ENCODE data around the gene PLEKHN1.

PLEKHN1 gene

GRCh38 chr1:941015-941587 lies 25.2 kb upstream of the PLEKHN1 start:
- H3K4me3 ChIP-seq (ENCODE audit: low read length): peak overlapping the region; percentile 25; the same call in 1 of the 2 replicates
- 0 out of 2 replicates have a peak, but pooled peaks have one; percentile 2 for TF ChIP-seq EZH2phosphoT487 (IDR thresholded peaks at IDR 0.05; ENCODE audit: low read length)
- no peak for TF ChIP-seq EZH2 (optimal IDR thresholded peaks at IDR 0.05; ENCODE audit: low read depth, low read length)
- TF ChIP-seq, protein P1, sequence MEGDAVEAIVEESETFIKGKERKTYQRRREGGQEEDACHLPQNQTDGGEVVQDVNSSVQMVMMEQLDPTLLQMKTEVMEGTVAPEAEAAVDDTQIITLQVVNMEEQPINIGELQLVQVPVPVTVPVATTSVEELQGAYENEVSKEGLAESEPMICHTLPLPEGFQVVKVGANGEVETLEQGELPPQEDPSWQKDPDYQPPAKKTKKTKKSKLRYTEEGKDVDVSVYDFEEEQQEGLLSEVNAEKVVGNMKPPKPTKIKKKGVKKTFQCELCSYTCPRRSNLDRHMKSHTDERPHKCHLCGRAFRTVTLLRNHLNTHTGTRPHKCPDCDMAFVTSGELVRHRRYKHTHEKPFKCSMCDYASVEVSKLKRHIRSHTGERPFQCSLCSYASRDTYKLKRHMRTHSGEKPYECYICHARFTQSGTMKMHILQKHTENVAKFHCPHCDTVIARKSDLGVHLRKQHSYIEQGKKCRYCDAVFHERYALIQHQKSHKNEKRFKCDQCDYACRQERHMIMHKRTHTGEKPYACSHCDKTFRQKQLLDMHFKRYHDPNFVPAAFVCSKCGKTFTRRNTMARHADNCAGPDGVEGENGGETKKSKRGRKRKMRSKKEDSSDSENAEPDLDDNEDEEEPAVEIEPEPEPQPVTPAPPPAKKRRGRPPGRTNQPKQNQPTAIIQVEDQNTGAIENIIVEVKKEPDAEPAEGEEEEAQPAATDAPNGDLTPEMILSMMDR (IDR thresholded peaks at IDR 0.05; ENCODE audit: low read length): no peak
- peaks cover 68% of the 10 kb centered on the region for H3K27me3 ChIP-seq (replicated peaks; ENCODE audit: insufficient read depth, low read length)
- no peaks in the 10 kb centered on the region for H3K9me2 ChIP-seq (replicated peaks; ENCODE audit: insufficient read depth, low read length)
- no peak overlapping the region for H3K27ac ChIP-seq (ENCODE audit: low read length)
- peaks cover 34% of the 10 kb centered on the region for H3K4me1 ChIP-seq (ENCODE audit: low read length)
- peaks cover 7% of the 10 kb centered on the region; the same call in 1 of the 2 replicates for H4K20me1 ChIP-seq (ENCODE audit: insufficient read depth, low read length)
- H3F3A ChIP-seq (ENCODE audit: insufficient read depth, low read length): peaks cover 16% of the 10 kb centered on the region
- no peak for DNase-seq
- no peaks in the 10 kb centered on the region for H3K36me3 ChIP-seq (replicated peaks; ENCODE audit: insufficient read depth, low read length)
- no peaks in the 10 kb centered on the region for H3K79me2 ChIP-seq (ENCODE audit: low read length)
- H3K4me2 ChIP-seq (ENCODE audit: low read depth, low read length): peak overlapping the region; percentile 79; the same call in 1 of the 2 replicates
- H2AFZ ChIP-seq (ENCODE audit: low read length): no peak overlapping the region
- H3K9ac ChIP-seq (ENCODE audit: low read length): no peak overlapping the region
- no peaks in the 10 kb centered on the region for H3K9me3 ChIP-seq (replicated peaks; ENCODE audit: insufficient read depth, low read length)

GRCh38 chr1:941588-942383 lies 24.5 kb upstream of the PLEKHN1 start:
- no peak overlapping the region for H2AFZ ChIP-seq (ENCODE audit: low read length)
- TF ChIP-seq, protein P1 (IDR thresholded peaks at IDR 0.05; ENCODE audit: low read length): no peak
- TF ChIP-seq EZH2 (optimal IDR thresholded peaks at IDR 0.05; ENCODE audit: low read depth, low read length): peak; percentile 52
- H3F3A ChIP-seq (ENCODE audit: insufficient read depth, low read length): peaks cover 16% of the 10 kb centered on the region
- H3K79me2 ChIP-seq (ENCODE audit: low read length): no peaks in the 10 kb centered on the region
- H3K27ac ChIP-seq (ENCODE audit: low read length): no peak overlapping the region
- H3K4me2 ChIP-seq (ENCODE audit: low read depth, low read length): peak overlapping the region; percentile 79; the same call in 1 of the 2 replicates
- H3K9me2 ChIP-seq (replicated peaks; ENCODE audit: insufficient read depth, low read length): no peaks in the 10 kb centered on the region
- H3K36me3 ChIP-seq (replicated peaks; ENCODE audit: insufficient read depth, low read length): no peaks in the 10 kb centered on the region
- no peak overlapping the region for H3K9ac ChIP-seq (ENCODE audit: low read length)
- peak; percentile 44 for DNase-seq
- peaks cover 7% of the 10 kb centered on the region; the same call in 1 of the 2 replicates for H4K20me1 ChIP-seq (ENCODE audit: insufficient read depth, low read length)
- H3K4me1 ChIP-seq (ENCODE audit: low read length): peaks cover 34% of the 10 kb centered on the region
- H3K27me3 ChIP-seq (replicated peaks; ENCODE audit: insufficient read depth, low read length): peaks cover 62% of the 10 kb centered on the region
- peak overlapping the region; percentile 25; the same call in 1 of the 2 replicates for H3K4me3 ChIP-seq (ENCODE audit: low read length)
- no peaks in the 10 kb centered on the region for H3K9me3 ChIP-seq (replicated peaks; ENCODE audit: insufficient read depth, low read length)

DNA sequence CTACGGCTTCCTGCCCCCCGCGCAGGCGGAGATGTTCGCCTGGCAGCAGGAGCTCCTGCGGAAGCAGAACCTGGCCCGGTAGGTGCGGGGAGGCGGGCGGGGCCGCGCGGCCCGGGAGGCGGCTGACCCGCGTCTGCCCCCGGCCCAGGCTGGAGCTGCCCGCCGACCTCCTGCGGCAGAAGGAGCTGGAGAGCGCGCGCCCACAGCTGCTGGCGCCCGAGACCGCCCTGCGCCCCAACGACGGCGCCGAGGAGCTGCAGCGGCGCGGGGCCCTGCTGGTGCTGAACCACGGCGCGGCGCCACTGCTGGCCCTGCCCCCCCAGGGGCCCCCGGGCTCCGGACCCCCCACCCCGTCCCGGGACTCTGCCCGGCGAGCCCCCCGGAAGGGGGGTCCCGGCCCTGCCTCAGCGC lies 23.9 kb upstream of the PLEKHN1 start:
- Histone ChIP-seq H3K9me3 (replicated peaks; ENCODE audit: insufficient read depth, low read length) (no peaks in the 10 kb centered on the region), H3K4me3 (ENCODE audit: low read length) (no peak overlapping the region), H3F3A (ENCODE audit: insufficient read depth, low read length) (peaks cover 16% of the 10 kb centered on the region), H3K9ac (ENCODE audit: low read length) (no peak overlapping the region), H4K20me1 (ENCODE audit: insufficient read depth, low read length) (peaks cover 7% of the 10 kb centered on the region; the same call in 1 of the 2 replicates), H3K27me3 (replicated peaks; ENCODE audit: insufficient read depth, low read length) (peaks cover 57% of the 10 kb centered on the region), H3K4me1 (ENCODE audit: low read length) (peaks cover 34% of the 10 kb centered on the region), H3K27ac (ENCODE audit: low read length) (no peak overlapping the region), H3K4me2 (ENCODE audit: low read depth, low read length) (peak overlapping the region; percentile 79; the same call in 1 of the 2 replicates), H3K9me2 (replicated peaks; ENCODE audit: insufficient read depth, low read length) (no peaks in the 10 kb centered on the region), H2AFZ (ENCODE audit: low read length) (no peak overlapping the region), H3K79me2 (ENCODE audit: low read length) (no peaks in the 10 kb centered on the region), H3K36me3 (replicated peaks; ENCODE audit: insufficient read depth, low read length) (no peaks in the 10 kb centered on the region)
- no peak for DNase-seq
- TF ChIP-seq EZH2 (optimal IDR thresholded peaks at IDR 0.05; ENCODE audit: low read depth, low read length) (no peak), EZH2phosphoT487 (IDR thresholded peaks at IDR 0.05; ENCODE audit: low read length) (no peak)
- TF ChIP-seq, protein P1 (IDR thresholded peaks at IDR 0.05; ENCODE audit: low read length): no peak
